Cardiac fibroblast (primary cell): Measurements from ENCODE around the gene CCDC9B.

Experiments used
- DNase-seq, 2 donors: peaks; one replicate each; pipeline versions ENCODE4 v3.0.0 to v3.0.0-alpha.2; 2010; ENCODE audit warnings: low read depth in 2 of 2
- H3K4me3 ChIP-seq, 2 donors: replicated peaks in 1 of 2; 1 replicate in 1 of 2; 2 replicates in 1 of 2; pipeline ENCODE4 v1.5.1; 2011; ENCODE audit warnings: low read depth in 2 of 2, low read length in 2 of 2, mild to moderate bottlenecking in 2 of 2, moderate library complexity in 1 of 2
- CTCF ChIP-seq: IDR thresholded peaks from one replicate; pipeline ENCODE4 v1.5.1; 2011; ENCODE audit warnings: low read depth, mild to moderate bottlenecking, low read length, inconsistent platforms

The CCDC9B gene

GRCh38 chr15:40349163-40349562 is 8.4 kb upstream of the CCDC9B start:
- no peak for TF ChIP-seq CTCF
- H3K4me3 ChIP-seq: no peak overlapping the region
- DNase-seq: no peak

GRCh38 chr15:40348474-40348870 is 7.7 kb upstream of the CCDC9B start:
- no peak overlapping the region for H3K4me3 ChIP-seq
- no peak for DNase-seq
- TF ChIP-seq CTCF: no peak

DNA sequence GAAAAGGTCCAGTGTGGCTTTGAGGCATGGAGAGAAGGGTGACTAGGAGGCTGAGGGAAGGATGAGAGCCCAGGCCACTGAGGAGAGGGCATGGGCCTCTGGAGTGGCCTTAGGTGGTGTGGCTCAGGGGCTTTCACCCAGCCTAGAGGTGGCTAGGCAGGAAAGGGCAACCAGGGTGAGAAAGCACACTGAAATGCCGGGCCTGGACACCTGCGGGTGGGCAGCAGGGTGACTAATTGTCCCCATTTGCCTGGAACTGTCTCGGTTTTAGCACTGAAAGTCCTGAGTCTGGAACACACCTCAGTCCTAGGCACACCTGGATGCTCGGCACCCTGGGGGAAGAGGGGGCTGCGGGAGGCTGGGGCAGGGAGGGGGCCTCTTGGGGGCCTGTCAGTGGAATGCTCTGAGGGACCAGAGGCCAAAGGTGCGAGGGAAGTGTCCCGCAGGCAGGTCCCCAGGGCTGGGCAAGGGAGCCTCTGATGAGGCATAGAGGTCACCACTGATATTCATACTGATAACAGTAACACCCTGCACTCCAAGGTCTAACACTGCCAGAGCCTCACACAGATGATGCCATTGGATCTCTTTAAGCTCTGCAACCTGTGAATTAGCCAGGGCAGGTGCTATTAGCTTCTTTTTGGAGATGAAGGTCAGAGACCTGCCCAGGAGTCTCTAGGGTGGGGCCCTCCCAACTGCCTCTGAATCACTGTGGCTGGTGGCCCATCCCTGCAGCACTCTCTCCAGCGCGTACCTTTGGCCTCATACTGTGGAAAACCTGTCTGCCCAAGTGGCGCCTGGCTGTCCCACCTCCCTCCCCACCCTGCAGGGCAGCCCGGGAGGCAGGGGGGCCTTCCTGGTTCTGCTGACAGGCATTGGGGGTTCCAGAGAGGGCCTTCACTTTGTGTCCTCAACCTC is 7.1 kb upstream of the CCDC9B start:
- TF ChIP-seq CTCF: no peak
- DNase-seq: no peak
- H3K4me3 ChIP-seq: no peak overlapping the region

DNA sequence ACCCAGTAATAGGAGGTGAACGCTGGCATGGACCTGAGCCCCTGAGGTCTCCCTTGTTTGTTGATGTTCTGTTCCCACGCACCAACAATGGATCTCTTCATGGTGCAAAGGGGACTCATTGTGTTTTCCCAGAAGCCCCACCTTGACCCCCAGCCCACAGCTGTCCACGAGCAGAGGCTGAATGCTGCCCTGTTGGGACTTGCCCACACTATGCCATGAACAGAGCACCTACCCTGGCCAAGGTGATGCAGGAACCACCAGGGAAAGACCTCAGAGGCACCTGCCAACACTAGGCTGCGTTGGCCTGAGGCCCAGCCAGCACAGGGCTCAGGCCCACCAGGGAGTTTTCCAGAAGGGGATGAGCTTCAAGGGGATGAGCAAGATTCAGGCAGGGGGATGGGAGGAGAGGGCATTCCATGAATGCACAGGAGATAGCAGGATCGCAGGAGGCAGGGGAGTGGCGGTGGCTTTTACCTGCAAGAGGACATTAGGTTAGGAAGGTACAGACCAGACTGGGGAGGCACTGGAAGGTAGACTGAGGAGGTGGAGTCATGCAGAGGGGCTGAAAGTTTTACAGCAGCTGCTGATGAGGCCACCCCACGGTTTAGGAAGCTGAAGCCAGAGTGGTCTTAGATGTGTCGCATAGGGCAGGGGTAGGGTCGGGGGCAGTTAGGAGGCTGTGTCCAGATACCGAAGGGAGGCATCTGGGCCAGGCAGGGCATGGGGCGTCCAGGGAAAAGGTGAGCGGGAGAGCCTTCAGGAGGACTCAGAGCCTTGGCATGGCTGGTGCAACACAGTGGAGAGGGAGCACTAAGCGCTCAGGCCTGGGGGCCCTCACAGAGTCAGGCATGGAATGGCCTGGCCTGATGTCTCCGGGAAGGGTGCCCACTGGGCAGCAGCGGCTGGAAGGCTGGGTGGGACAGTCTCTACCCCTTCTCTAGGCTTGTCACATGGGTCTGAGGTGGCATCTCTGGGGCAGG is 6.1 kb upstream of the CCDC9B start:
- no peak overlapping the region for H3K4me3 ChIP-seq
- DNase-seq: no peak
- no peak for TF ChIP-seq CTCF

DNA sequence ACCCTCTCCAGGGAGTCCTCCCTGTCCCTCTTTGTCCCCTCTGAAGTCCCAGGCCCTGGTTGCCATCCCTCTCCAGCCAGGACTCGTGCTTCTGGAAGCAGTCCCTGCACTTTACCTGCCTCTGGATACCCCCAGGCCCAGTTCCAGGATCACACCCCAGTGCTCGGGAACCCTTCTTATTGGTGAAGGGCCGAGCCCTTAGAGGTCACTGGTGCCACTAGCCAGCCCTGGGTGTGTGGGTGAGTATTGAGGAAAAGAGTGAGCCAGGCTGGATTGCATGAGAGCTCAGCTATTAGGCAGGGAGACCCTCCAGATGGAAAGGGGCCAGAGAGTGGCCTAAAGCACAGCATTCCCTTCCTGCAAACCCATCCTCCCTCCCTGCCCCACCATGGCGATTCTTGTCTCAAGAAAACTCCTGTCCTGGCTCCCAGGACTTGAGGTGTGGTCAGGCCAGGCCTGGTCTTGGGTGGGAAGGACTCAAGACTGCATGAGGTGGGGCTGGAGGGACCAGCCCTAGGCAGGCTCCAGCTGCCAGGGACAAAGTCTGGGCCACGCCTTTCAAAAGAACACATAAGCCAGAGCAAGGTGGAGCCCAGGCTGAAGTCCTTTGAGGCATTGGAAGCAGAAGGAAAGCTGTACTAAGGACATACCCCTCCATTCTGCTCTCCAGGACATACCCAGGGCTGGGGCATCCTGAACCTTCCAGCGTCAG is 5.3 kb upstream of the CCDC9B start:
- H3K4me3 ChIP-seq: no peak overlapping the region
- DNase-seq: no peak
- no peak for TF ChIP-seq CTCF

DNA sequence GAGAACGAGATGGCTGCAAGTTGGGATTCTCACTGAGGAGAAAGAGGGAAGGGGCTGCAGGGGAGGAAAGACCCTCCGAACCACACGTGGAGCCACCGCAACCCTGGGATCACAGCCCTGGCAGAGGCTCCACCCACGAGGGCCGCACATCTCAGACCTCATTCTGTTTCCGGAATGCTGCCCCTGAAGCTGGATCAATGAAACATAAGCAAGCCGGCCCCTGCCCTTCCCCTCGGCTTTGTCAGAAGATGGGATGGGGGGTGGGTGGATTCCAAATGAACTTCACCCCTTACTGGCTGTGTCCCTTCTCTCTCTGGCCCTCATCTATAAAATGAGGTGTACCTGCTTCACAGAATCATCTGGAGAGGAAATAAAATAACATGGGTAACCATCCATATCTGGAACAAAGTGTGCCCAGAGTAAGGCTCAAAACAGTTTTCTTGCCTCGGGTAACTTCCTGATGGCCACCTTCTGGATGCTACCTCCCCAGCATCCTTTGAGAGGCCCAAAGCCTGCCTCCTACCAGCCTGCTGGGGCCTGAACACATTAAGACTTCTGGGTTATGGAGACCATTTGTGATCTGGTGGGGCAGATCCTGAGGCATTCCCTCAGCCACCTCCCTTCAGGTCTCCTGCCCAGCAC is 4.6 kb upstream of the CCDC9B start:
- TF ChIP-seq CTCF: no peak
- DNase-seq: no peak

More for the DNA sequence above, 4.6 kb upstream of the CCDC9B start:
- H3K4me3 ChIP-seq: no peak overlapping the region
